H1 (cell line): ENCODE measurements around the gene DBF4B.

Experiments used
- ASH2L ChIP-seq: fragments of 200-600, 300-600 bp; sonication (generic); IDR thresholded peaks from one replicate; pipeline ENCODE4 v1.7.1; 2017; ENCODE audit warnings: low read length
- CEBPB ChIP-seq: IDR thresholded peaks from 2 replicates; pipeline ENCODE4 v1.6.1; 2012; ENCODE audit warnings: low read depth, low read length
- CTCF ChIP-seq, 3 experiments: IDR thresholded peaks; 1 replicate in 2 of 3; 2 replicates in 1 of 3; pipeline versions ENCODE4 v1.5.1 to v1.6.1; 2011; ENCODE audit warnings: low read length in 3 of 3, mild to moderate bottlenecking in 3 of 3, inconsistent platforms in 2 of 3, low read depth in 1 of 3, moderate library complexity in 1 of 3; ENCODE audit not compliant: insufficient read depth in 1 of 3; ENCODE audit errors: control extremely low read depth in 1 of 3
- EZH2 ChIP-seq: fragments of 200-600 bp; sonication (generic); IDR thresholded peaks from 2 replicates; pipeline ENCODE4 v1.7.1; 2012; ENCODE audit warnings: low read depth, mild to moderate bottlenecking, moderate library complexity, low read length, inconsistent platforms; ENCODE audit not compliant: severe bottlenecking
- JUND ChIP-seq: IDR thresholded peaks from 2 replicates; pipeline ENCODE4 v1.6.1; 2011; ENCODE audit warnings: mild to moderate bottlenecking, improper control_type of control experiment, low read length
- RAD21 ChIP-seq, 2 experiments: IDR thresholded peaks in 1 of 2; conservative IDR thresholded peaks in 1 of 2; 2 replicates each; pipeline ENCODE4 v1.6.1; 2011; ENCODE audit warnings: low read depth in 2 of 2, low read length in 2 of 2, improper control_type of control experiment in 1 of 2, inconsistent platforms in 1 of 2, mild to moderate bottlenecking in 1 of 2, moderate library complexity in 1 of 2
- TF ChIP-seq, protein P1 (sequence below): IDR thresholded peaks from 2 replicates; pipeline ENCODE4 v1.6.1; 2012; ENCODE audit warnings: inconsistent platforms

DNA sequence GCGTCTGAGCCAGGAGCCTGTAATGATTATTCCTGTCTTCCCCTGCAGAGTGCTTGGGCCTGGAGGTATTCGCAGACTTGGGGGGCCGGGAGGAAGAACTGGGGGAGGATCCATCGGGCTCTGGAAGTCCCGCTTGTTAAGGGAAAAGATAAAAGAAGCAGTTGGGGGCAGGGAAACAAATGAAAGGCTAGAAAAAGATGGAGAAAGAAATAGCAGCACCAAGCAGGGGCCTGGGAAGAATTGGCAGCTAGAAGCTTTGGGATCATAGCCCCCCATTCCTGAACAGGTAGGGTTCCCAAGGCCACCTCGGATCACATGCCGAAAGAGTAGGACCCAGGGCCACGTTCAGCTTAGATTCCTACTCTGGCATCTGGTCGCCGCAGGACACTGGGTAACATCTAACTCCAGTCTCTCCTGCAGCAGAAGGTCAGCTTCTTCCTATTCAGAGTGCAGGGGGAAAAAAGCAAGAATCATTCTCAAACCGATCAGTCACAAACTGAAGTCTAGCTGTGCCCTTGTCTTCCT is 73.9 kb downstream of the DBF4B start:
- TF ChIP-seq CEBPB = no peak
- TF ChIP-seq RAD21 (IDR thresholded peaks at IDR 0.05 in 1 of 2, conservative IDR thresholded peaks at IDR 0.05 in 1 of 2; ENCODE audit: low read depth in 2 of 2, low read length in 2 of 2) = no peak
- TF ChIP-seq CTCF (IDR thresholded peaks at IDR 0.05; ENCODE audit: control extremely low read depth in 1 of 3, insufficient read depth in 1 of 3, low read depth in 1 of 3, low read length in 3 of 3) = no peak
- TF ChIP-seq JUND = no peak
- TF ChIP-seq EZH2 = no peak
- TF ChIP-seq, protein P1, sequence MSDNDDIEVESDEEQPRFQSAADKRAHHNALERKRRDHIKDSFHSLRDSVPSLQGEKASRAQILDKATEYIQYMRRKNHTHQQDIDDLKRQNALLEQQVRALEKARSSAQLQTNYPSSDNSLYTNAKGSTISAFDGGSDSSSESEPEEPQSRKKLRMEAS = no peak
- no peak for TF ChIP-seq ASH2L
